K562 (cell line): ENCODE results near the gene RNU5D-1. TPM values are rescaled to one million over a fixed set of nuclear protein-coding genes. Genes with fewer than 3 reads are reported as not detected.

ENCODE experiments used
- BHLHE40 ChIP-seq: IDR thresholded peaks from 2 replicates; pipeline ENCODE4 v1.6.1; 2011; ENCODE audit warnings: low read length, improper control_type of control experiment
- CEBPG ChIP-seq, 3 experiments: fragments of 200-800 bp in 1 of 3; sonication (Bioruptor generic) in 1 of 3; sonication (generic) in 1 of 3; formaldehyde crosslinking in 1 of 3; IDR thresholded peaks in 2 of 3; conservative IDR thresholded peaks in 1 of 3; 2 replicates each; pipeline versions ENCODE4 v1.6.1 to v1.8.0; 2016 to 2022; ENCODE audit warnings: missing compliant biosample characterization in 2 of 3, missing genetic modification characterization in 2 of 3, mild to moderate bottlenecking in 1 of 3, missing genetic modification reagents in 1 of 3
- DMBX1 ChIP-seq: fragments of 250-450 bp; sonication (Bioruptor Pico); IDR thresholded peaks from 2 replicates; pipeline ENCODE4 v1.8.0; 2022; ENCODE audit warnings: inconsistent platforms, mild to moderate bottlenecking, moderate library complexity, borderline replicate concordance
- GATAD2A ChIP-seq: fragments of 450-650 bp; IDR thresholded peaks from 2 replicates; pipeline ENCODE4 v1.6.1; 2017
- HDGF ChIP-seq: fragments of 450-650 bp; IDR thresholded peaks from 2 replicates; pipeline ENCODE4 v1.6.1; 2016
- ILF3 ChIP-seq: fragments of 450-650 bp; IDR thresholded peaks from 2 replicates; pipeline ENCODE4 v1.6.1; 2018; ENCODE audit warnings: antibody characterized with exemption, mild to moderate bottlenecking, moderate library complexity, borderline replicate concordance
- POLR2B ChIP-seq: fragments of 450-650 bp; IDR thresholded peaks from 2 replicates; pipeline ENCODE4 v1.6.1; 2018; ENCODE audit warnings: low read depth; ENCODE audit not compliant: partially characterized antibody
- POLR3G ChIP-seq: IDR thresholded peaks from 2 replicates; pipeline ENCODE4 v1.6.1; 2011; ENCODE audit not compliant: insufficient read length, insufficient replicate concordance; ENCODE audit errors: extremely low read depth
- RAD21 ChIP-seq, 2 experiments: fragments of 250-450 bp in 1 of 2; fragments of 450-650 bp in 1 of 2; sonication (Bioruptor Pico) in 1 of 2; formaldehyde crosslinking in 1 of 2; IDR thresholded peaks in 1 of 2; conservative IDR thresholded peaks in 1 of 2; 2 replicates each; pipeline versions ENCODE4 v1.4.0 to v1.8.0; 2020 to 2022; ENCODE audit warnings: mild to moderate bottlenecking in 2 of 2, moderate library complexity in 1 of 2
- TCF3 ChIP-seq: sonication (generic); formaldehyde crosslinking; IDR thresholded peaks from 2 replicates; pipeline ENCODE4 v1.4.0; 2020; ENCODE audit warnings: mild to moderate bottlenecking, missing genetic modification reagents
- XRCC3 ChIP-seq: fragments of 450-650 bp; IDR thresholded peaks from 2 replicates; pipeline ENCODE4 v1.6.1; 2017; ENCODE audit warnings: mild to moderate bottlenecking, moderate library complexity
- ZNF224 ChIP-seq: sonication (generic); formaldehyde crosslinking; IDR thresholded peaks from 2 replicates; pipeline ENCODE4 v1.8.0; 2022; ENCODE audit warnings: mild to moderate bottlenecking, missing genetic modification reagents
- polyA plus RNA-seq, 8 experiments: library from polyadenylated mRNA; depleted of rRNA in 4 of 8; stranded (reverse) in 5 of 8; unstranded in 3 of 8; fragments of >200 nt; fragmentation: Nextera tagmentation in 2 of 8; fragmentation: Illumina TruSeq in 1 of 8; extraction: Ambion mirVana in 2 of 8; extraction: Trizol in 1 of 8; gene quantifications; 2 replicates each; pipeline versions ENCODE4 v1.2.1 to v1.2.3, GENCODE V29; 2011 to 2014; ENCODE audit warnings: inconsistent platforms in 1 of 8, missing spikeins in 1 of 8
- total RNA-seq, 7 experiments: library from RNA; depleted of rRNA in 6 of 7; stranded (reverse); fragments of >200 nt in 6 of 7; fragmentation: Illumina TruSeq in 2 of 7; extraction: Trizol in 2 of 7; gene quantifications; 2 replicates each; pipeline versions ENCODE4 v1.2.1 to v1.2.3, GENCODE V29; 2011 to 2021; ENCODE audit warnings: low replicate concordance in 1 of 7
- TF ChIP-seq, protein P1 (sequence below), 2 experiments: fragments of 450-650 bp; IDR thresholded peaks; 2 replicates each; pipeline ENCODE4 v1.6.1; 2018; ENCODE audit warnings: mild to moderate bottlenecking in 2 of 2, low read depth in 1 of 2; ENCODE audit not compliant: partially characterized antibody in 2 of 2
- TF ChIP-seq, protein P2 (sequence below): sonication (generic); formaldehyde crosslinking; IDR thresholded peaks from 2 replicates; pipeline ENCODE4 v1.8.1; 2022; ENCODE audit warnings: missing genetic modification reagents
- TF ChIP-seq, protein P3 (sequence below): fragments of 250-450 bp; sonication (Bioruptor Pico); IDR thresholded peaks from 2 replicates; pipeline ENCODE4 v1.9.0; 2021; ENCODE audit warnings: mild to moderate bottlenecking
- TF ChIP-seq, protein P4 (sequence below): IDR thresholded peaks from 2 replicates; pipeline ENCODE4 v1.6.1; 2016; ENCODE audit warnings: missing genetic modification characterization, missing compliant biosample characterization
- TF ChIP-seq, protein P5 (sequence below): fragments of 200-800 bp; sonication (Bioruptor generic); IDR thresholded peaks from 2 replicates; pipeline ENCODE4 v1.6.1; 2017; ENCODE audit warnings: missing genetic modification characterization, missing compliant biosample characterization

RNU5D-1 gene
- total and polyA plus RNA-seq, 9 of the 15 experiments (the other 6 are each of a cell fraction or from before 2014, with no cell fraction given) = under 0.01 TPM; not detected in 8

DNA sequence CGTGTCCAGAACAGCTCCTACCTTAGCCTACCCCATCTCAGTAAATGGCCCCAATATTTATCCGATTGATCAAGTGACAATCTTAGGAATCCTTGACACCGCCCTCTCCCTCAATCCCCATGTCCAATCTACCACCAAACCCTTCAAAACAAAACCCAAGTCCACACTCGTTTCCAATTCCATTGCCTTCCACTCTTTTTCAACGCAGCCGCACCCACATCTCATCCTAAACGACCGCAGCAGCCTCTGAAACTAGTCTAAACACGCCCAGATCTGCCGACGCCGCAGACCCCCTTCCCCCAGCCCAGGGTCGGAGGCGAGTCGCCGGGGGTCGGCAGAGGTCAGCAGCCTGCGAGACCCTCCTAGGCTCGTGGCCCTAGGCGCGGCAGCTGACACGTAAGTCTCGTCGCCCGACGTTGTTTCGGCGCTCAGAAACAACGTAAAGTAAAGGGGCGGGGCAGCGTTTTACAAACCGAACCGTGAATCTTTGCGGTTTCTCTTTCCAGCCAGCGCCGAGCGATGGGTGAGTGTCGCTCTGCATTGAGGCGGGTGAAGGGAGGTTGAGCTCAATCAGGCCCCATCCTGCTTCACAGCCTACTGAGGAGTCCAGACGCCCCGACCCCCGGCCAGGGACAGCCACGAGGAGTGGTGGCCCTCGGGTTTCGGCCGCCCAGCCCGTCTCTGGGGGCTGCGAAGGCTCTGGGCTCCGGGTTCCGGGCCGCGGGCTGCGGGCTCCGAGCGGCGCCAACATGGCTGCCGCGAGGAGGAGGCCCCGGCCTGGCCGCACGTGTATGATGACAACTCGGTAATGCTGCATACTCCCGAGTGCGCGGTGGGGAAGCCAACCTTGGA is 44.3 kb upstream of the RNU5D-1 start, which contains the start of gene RPS8 (continued):
- TF ChIP-seq, protein P1, sequence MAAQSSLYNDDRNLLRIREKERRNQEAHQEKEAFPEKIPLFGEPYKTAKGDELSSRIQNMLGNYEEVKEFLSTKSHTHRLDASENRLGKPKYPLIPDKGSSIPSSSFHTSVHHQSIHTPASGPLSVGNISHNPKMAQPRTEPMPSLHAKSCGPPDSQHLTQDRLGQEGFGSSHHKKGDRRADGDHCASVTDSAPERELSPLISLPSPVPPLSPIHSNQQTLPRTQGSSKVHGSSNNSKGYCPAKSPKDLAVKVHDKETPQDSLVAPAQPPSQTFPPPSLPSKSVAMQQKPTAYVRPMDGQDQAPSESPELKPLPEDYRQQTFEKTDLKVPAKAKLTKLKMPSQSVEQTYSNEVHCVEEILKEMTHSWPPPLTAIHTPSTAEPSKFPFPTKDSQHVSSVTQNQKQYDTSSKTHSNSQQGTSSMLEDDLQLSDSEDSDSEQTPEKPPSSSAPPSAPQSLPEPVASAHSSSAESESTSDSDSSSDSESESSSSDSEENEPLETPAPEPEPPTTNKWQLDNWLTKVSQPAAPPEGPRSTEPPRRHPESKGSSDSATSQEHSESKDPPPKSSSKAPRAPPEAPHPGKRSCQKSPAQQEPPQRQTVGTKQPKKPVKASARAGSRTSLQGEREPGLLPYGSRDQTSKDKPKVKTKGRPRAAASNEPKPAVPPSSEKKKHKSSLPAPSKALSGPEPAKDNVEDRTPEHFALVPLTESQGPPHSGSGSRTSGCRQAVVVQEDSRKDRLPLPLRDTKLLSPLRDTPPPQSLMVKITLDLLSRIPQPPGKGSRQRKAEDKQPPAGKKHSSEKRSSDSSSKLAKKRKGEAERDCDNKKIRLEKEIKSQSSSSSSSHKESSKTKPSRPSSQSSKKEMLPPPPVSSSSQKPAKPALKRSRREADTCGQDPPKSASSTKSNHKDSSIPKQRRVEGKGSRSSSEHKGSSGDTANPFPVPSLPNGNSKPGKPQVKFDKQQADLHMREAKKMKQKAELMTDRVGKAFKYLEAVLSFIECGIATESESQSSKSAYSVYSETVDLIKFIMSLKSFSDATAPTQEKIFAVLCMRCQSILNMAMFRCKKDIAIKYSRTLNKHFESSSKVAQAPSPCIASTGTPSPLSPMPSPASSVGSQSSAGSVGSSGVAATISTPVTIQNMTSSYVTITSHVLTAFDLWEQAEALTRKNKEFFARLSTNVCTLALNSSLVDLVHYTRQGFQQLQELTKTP (IDR thresholded peaks at IDR 0.05; ENCODE audit: low read depth in 1 of 2, partially characterized antibody in 2 of 2) = peak; percentile 62 to 88
- TF ChIP-seq, protein P2, sequence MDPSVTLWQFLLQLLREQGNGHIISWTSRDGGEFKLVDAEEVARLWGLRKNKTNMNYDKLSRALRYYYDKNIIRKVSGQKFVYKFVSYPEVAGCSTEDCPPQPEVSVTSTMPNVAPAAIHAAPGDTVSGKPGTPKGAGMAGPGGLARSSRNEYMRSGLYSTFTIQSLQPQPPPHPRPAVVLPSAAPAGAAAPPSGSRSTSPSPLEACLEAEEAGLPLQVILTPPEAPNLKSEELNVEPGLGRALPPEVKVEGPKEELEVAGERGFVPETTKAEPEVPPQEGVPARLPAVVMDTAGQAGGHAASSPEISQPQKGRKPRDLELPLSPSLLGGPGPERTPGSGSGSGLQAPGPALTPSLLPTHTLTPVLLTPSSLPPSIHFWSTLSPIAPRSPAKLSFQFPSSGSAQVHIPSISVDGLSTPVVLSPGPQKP (CRISPR knock-in tag) = no peak
- peak; percentile 34; the same call in 1 of the 2 replicates for TF ChIP-seq HDGF
- TF ChIP-seq BHLHE40 = peak; percentile 69
- no peak; the same call in 1 of the 2 replicates for TF ChIP-seq CEBPG (CRISPR knock-in tag; IDR thresholded peaks at IDR 0.05)
- TF ChIP-seq CEBPG (tag; conservative IDR thresholded peaks at IDR 0.05 in 1 of 2, IDR thresholded peaks at IDR 0.05 in 1 of 2) = no peak
- TF ChIP-seq RAD21 (CRISPR knock-in tag; conservative IDR thresholded peaks at IDR 0.05 in 1 of 2, IDR thresholded peaks at IDR 0.05 in 1 of 2) = no peak
- TF ChIP-seq, protein P3, sequence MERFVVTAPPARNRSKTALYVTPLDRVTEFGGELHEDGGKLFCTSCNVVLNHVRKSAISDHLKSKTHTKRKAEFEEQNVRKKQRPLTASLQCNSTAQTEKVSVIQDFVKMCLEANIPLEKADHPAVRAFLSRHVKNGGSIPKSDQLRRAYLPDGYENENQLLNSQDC (CRISPR knock-in tag) = no peak
- TF ChIP-seq POLR3G = no peak
- no peak for TF ChIP-seq XRCC3
- TF ChIP-seq, protein P4, sequence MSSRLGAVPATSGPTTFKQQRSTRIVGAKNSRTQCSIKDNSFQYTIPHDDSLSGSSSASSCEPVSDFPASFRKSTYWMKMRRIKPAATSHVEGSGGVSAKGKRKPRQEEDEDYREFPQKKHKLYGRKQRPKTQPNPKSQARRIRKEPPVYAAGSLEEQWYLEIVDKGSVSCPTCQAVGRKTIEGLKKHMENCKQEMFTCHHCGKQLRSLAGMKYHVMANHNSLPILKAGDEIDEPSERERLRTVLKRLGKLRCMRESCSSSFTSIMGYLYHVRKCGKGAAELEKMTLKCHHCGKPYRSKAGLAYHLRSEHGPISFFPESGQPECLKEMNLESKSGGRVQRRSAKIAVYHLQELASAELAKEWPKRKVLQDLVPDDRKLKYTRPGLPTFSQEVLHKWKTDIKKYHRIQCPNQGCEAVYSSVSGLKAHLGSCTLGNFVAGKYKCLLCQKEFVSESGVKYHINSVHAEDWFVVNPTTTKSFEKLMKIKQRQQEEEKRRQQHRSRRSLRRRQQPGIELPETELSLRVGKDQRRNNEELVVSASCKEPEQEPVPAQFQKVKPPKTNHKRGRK (tag) = no peak
- peak; percentile 91; the same call in 1 of the 2 replicates for TF ChIP-seq ILF3
- TF ChIP-seq GATAD2A = peak; percentile 91
- TF ChIP-seq, protein P5, sequence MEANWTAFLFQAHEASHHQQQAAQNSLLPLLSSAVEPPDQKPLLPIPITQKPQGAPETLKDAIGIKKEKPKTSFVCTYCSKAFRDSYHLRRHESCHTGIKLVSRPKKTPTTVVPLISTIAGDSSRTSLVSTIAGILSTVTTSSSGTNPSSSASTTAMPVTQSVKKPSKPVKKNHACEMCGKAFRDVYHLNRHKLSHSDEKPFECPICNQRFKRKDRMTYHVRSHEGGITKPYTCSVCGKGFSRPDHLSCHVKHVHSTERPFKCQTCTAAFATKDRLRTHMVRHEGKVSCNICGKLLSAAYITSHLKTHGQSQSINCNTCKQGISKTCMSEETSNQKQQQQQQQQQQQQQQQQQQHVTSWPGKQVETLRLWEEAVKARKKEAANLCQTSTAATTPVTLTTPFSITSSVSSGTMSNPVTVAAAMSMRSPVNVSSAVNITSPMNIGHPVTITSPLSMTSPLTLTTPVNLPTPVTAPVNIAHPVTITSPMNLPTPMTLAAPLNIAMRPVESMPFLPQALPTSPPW (CRISPR knock-in tag) = peak; percentile 56; the same call in 1 of the 2 replicates
- no peak; the same call in 1 of the 2 replicates for TF ChIP-seq ZNF224 (CRISPR knock-in tag)
- TF ChIP-seq TCF3 (CRISPR knock-in tag) = no peak; the same call in 1 of the 2 replicates
- peak; percentile 99 for TF ChIP-seq POLR2B
- no peak for TF ChIP-seq DMBX1 (CRISPR knock-in tag)
